BE2C (cell line): ENCODE results near the gene SIX1.

Experiments
- DNase-seq: peaks from one replicate; pipeline ENCODE4 v3.0.0-alpha.2; 2020
- H3K27me3 ChIP-seq: fragments of 250-450 bp; sonication (Bioruptor Pico); 2 replicates; pipeline ENCODE4 v1.5.1; 2020; ENCODE audit warnings: mild to moderate bottlenecking
- H3K36me3 ChIP-seq: fragments of 250-450 bp; sonication (Bioruptor Pico); 2 replicates; pipeline ENCODE4 v1.5.1; 2020; ENCODE audit warnings: mild to moderate bottlenecking
- H3K4me1 ChIP-seq: fragments of 250-450 bp; sonication (Bioruptor Pico); 2 replicates; pipeline ENCODE4 v1.5.1; 2020
- H3K4me3 ChIP-seq: 2 replicates; pipeline ENCODE4 v1.5.1; 2011; ENCODE audit warnings: low read depth, low read length
- H3K9me3 ChIP-seq: fragments of 250-450 bp; sonication (Bioruptor Pico); 2 replicates; pipeline ENCODE4 v1.5.1; 2020
- TF ChIP-seq, protein P1 (sequence below): IDR thresholded peaks from 2 replicates; pipeline ENCODE4 v1.5.1; 2012; ENCODE audit warnings: mild to moderate bottlenecking, low read depth, low read length

The SIX1 gene

DNA sequence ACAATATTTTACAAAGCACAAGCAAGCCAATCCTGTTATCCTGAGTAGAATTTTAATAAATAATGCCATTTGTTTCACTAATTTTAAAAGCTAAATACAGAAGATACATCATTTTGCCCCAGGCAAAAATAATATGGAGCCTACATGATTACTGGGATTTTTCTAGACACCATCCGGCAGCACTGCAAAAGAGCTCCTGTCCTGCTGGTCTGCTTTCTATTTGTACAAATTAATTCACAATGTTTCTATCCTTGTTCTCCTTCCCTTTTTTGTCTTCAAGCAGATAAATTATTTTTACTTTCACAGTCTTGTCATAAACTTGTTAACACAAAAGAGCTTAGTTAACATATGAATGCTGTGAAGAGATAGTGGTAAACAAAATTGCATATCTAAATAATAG is 4.6 kb downstream of the SIX1 start:
- TF ChIP-seq, protein P1, sequence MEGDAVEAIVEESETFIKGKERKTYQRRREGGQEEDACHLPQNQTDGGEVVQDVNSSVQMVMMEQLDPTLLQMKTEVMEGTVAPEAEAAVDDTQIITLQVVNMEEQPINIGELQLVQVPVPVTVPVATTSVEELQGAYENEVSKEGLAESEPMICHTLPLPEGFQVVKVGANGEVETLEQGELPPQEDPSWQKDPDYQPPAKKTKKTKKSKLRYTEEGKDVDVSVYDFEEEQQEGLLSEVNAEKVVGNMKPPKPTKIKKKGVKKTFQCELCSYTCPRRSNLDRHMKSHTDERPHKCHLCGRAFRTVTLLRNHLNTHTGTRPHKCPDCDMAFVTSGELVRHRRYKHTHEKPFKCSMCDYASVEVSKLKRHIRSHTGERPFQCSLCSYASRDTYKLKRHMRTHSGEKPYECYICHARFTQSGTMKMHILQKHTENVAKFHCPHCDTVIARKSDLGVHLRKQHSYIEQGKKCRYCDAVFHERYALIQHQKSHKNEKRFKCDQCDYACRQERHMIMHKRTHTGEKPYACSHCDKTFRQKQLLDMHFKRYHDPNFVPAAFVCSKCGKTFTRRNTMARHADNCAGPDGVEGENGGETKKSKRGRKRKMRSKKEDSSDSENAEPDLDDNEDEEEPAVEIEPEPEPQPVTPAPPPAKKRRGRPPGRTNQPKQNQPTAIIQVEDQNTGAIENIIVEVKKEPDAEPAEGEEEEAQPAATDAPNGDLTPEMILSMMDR = no peak
- no peak for DNase-seq
- Histone ChIP-seq H3K9me3 (no peaks in the 10 kb centered on the region; the same call in 1 of the 2 replicates), H3K36me3 (no peaks in the 10 kb centered on the region), H3K4me1 (no peaks in the 10 kb centered on the region; the same call in 1 of the 2 replicates), H3K4me3 (no peak overlapping the region), H3K27me3 (peaks cover 100% of the 10 kb centered on the region)

DNA sequence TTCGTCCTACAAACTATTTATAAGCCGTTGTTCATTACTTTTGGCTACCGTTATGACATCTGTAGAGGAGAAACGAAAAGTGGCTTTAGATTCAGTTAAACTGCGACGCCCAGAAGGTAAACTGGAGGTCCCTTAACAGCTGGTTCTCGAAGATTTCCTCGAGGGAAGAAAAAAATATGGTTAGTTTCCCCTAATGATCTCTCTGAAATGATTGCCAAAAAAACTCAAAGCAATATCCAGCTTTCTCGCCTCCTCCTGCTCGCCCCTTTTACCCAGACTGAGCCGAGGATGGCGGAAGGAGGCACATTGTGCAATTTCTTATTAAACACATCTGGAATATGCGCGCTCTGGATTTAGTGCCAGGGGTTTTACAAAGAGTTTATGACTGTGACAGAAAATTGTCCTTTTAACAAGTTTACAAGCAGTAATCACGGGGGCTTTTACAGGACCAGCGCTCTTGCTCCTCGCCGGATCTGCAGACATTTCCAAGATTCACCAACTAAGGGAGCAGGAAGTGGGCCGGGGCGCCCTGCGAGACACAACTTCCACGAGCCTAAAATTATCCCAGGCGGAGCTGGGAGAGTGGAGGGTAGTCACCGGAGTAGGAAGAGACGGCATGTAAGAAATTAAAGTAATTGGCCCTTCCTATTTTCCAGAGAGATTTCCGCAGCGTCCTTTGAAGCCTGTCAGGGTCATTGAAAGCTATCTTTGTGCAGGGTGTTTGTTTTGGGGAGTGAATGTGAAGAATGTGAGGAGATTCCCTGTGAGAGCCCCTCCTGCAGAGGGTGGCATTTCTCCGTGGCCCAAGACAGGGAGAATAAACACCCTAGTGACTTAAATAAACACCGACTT is 5.6 kb downstream of the SIX1 start:
- Histone ChIP-seq H3K9me3 (no peaks in the 10 kb centered on the region; the same call in 1 of the 2 replicates), H3K4me1 (no peaks in the 10 kb centered on the region; the same call in 1 of the 2 replicates), H3K27me3 (peaks cover 100% of the 10 kb centered on the region), H3K36me3 (no peaks in the 10 kb centered on the region), H3K4me3 (no peak overlapping the region)
- TF ChIP-seq, protein P1 = no peak
- no peak for DNase-seq

DNA sequence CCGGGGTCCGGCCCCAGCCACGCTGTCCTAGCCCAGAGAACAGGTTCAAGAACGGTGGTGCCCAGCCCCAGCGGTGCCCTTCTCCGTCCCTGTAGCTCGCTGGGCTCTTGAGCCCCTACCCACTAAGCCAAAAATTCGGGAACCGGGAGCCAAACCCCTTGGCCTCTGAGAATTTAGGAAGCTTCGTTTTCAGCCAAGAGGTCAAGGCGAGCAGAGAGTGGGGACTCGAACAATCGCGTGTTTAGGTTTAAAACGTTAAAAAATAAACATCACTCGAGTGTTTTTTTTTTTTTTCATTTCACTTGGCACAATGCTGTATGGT is 6.2 kb downstream of the SIX1 start:
- H3K27me3 ChIP-seq = peaks cover 100% of the 10 kb centered on the region
- no peak overlapping the region for H3K4me3 ChIP-seq
- no peaks in the 10 kb centered on the region for H3K4me1 ChIP-seq
- H3K9me3 ChIP-seq = no peaks in the 10 kb centered on the region; the same call in 1 of the 2 replicates
- TF ChIP-seq, protein P1 = no peak
- no peaks in the 10 kb centered on the region for H3K36me3 ChIP-seq
- no peak for DNase-seq

DNA sequence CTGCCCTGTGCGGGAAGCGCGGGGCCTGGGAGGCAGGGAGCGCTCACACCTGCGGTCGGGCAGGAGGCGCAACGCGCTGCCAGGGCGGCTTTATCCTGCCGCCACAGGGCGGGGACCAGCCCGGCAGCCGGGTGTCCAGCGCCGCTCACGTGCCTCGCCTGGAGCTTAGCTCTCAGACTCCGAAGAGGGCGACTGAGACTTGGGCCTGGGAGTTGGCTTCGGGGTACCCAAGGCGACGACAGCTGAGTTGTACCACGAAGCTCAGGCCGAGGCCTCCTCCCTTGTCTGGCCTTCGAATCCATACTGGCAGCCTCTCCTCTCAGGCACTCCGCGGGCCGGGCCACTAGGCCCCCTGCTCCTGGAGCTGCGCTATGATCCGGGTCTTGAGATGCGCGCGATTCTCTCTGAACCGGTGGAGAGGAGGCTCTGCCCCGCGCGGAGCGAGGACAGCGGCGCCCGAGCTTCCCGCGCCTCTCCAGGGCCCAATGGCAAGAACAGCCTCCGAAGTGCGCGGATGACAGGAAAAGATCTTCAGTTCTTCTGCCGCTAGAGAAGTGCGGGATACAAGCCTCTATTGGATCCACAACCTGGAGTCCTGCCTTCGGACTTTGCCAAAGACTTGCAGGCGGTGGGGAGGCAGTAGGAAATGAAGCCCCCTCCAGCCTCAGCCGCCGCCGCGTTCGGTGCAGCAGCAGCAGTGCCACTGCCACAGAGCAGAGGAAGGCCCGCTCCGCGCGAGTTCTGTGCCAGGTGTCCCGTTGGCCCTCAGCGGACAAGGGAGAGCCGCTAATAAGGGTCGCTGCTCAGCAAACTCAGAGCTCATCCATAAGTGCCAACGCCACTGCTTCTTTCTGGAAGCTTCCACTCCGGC is 6.8 kb downstream of the SIX1 start:
- Histone ChIP-seq H3K4me1 (no peaks in the 10 kb centered on the region), H3K9me3 (no peaks in the 10 kb centered on the region; the same call in 1 of the 2 replicates), H3K36me3 (no peaks in the 10 kb centered on the region), H3K4me3 (no peak overlapping the region), H3K27me3 (peaks cover 100% of the 10 kb centered on the region)
- TF ChIP-seq, protein P1 = no peak
- DNase-seq = no peak

DNA sequence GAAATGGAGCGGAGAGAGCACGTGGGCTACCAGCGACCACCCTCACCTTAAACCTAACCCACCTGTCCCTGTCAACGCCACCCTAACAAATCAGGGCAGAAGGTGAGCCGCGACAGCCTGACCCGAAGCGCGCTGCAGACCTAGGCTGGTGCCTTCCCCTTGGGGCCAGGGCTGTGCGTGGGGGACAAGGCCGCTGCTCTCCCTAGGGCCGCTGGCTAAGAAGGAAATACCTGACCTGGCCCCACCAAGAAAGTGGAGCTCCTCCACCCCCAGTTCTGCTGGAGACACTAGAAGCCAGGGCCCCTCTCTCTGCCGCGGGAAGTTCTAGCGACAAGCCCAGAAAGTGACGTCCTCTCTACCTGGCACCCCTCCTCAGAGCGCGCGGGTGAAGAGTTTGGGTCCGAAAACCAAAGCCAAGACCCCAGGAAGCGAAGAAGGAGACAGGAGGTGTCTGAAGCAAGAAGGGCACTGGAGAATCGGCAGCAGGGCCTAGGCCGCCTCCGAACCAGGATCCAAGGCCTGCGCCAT is 7.5 kb downstream of the SIX1 start:
- H3K4me3 ChIP-seq = no peak overlapping the region
- TF ChIP-seq, protein P1 = no peak
- no peak for DNase-seq
- no peaks in the 10 kb centered on the region for H3K4me1 ChIP-seq
- H3K36me3 ChIP-seq = no peaks in the 10 kb centered on the region
- peaks cover 100% of the 10 kb centered on the region for H3K27me3 ChIP-seq
- H3K9me3 ChIP-seq = no peaks in the 10 kb centered on the region; the same call in 1 of the 2 replicates
